Measurements from ENCODE around the gene PPFIA4.

- TF ChIP-seq CTCF (optimal IDR thresholded peaks at IDR 0.05 in 1 of 3, IDR thresholded peaks at IDR 0.05 in 1 of 3, conservative IDR thresholded peaks at IDR 0.05 in 1 of 3; ENCODE audit: extremely low read depth in 1 of 3, insufficient read depth in 2 of 3, low read length in 3 of 3) = no peak
- TF ChIP-seq EZH2 (IDR thresholded peaks at IDR 0.05; ENCODE audit: low read length) = no peak
Observed at GRCh38 chr1:203035111-203036000, 9.1 kb downstream of the PPFIA4 start.
